Heart left ventricle (tissue), 16 donors: ENCODE results near the gene ZDHHC22. TPM values are rescaled to one million over a fixed set of nuclear protein-coding genes. Genes with fewer than 3 reads are reported as not detected.

Source experiments
- ATAC-seq, 4 donors: fragments of 200-7000 bp; cut with Tn5 transposase; one replicate each; pipeline ENCODE4 v1.9.1; 2020 to 2022; ENCODE audit warnings: moderate library complexity in 4 of 4, mild to moderate bottlenecking in 3 of 4, moderate number of reproducible peaks in 1 of 4
- DNase-seq, 5 donors: peaks; one replicate each; pipeline ENCODE4 v3.0.0-alpha.2; 2020
- H3K27ac ChIP-seq, 12 donors: fragments of 200-600 bp; sonication (generic) in 4 of 12; one replicate each; pipeline versions ENCODE4 v1.5.0 to v1.8.0; 2016 to 2022; ENCODE audit warnings: mild to moderate bottlenecking in 2 of 12
- H3K27me3 ChIP-seq, 9 donors: fragments of 200-600 bp; sonication (generic) in 2 of 9; one replicate each; pipeline versions ENCODE4 v1.5.1 to v1.8.0; 2016 to 2022; ENCODE audit warnings: mild to moderate bottlenecking in 3 of 9
- H3K36me3 ChIP-seq, 9 donors: fragments of 200-600 bp; sonication (generic) in 2 of 9; one replicate each; pipeline versions ENCODE4 v1.5.0 to v1.8.0; 2018 to 2022; ENCODE audit warnings: mild to moderate bottlenecking in 2 of 9
- H3K4me1 ChIP-seq, 12 donors: fragments of 200-600 bp; sonication (generic) in 4 of 12; one replicate each; pipeline versions ENCODE4 v1.5.0 to v1.8.0; 2016 to 2022; ENCODE audit warnings: mild to moderate bottlenecking in 3 of 12
- H3K4me3 ChIP-seq, 12 donors: fragments of 200-600 bp; sonication (generic) in 4 of 12; one replicate each; pipeline versions ENCODE4 v1.5.0 to v1.8.0; 2017 to 2022; ENCODE audit warnings: mild to moderate bottlenecking in 9 of 12, moderate library complexity in 4 of 12
- H3K9me3 ChIP-seq, 12 donors: fragments of 200-600 bp; sonication (generic) in 4 of 12; one replicate each; pipeline versions ENCODE4 v1.5.0 to v1.8.0; 2016 to 2022; ENCODE audit warnings: mild to moderate bottlenecking in 1 of 12
- POLR2A ChIP-seq, 2 donors: fragments of 450-650 bp; IDR thresholded peaks; one replicate each; pipeline ENCODE4 v1.6.1; 2017; ENCODE audit warnings: antibody characterized with exemption in 2 of 2, mild to moderate bottlenecking in 2 of 2, moderate library complexity in 2 of 2
- WGBS, 4 donors: extraction: QIAGEN DNeasy Blood & Tissue Kit in 2 of 4; methylation state at CpG; one replicate each; pipeline versions ENCODE4 v1.1.5 to v1.1.7; 2013 to 2018; 5-methylcytosine and 5-hydroxymethylcytosine counted together
- intact Hi-C, 10 donors: fragments of 100-400 bp; cut with DNase I; formaldehyde crosslinking; loops; one replicate each; pipeline versions ENCODE4 v1.11.1 to v1.14.2; 2022
- polyA plus RNA-seq, 2 donors: library from polyadenylated mRNA; stranded (reverse); fragments of 200-250 nt; gene quantifications; one replicate each; pipeline ENCODE4 v1.2.3, GENCODE V29; 2013
- total RNA-seq, 9 donors: library from RNA; depleted of rRNA in 2 of 9; stranded (reverse); fragments of >200 nt in 2 of 9; fragmentation: NEBNext Ultra II Directional in 3 of 9; extraction: Animal tissue kit (Norgen Biotek cat#: 25700) in 3 of 9; gene quantifications; one replicate each; pipeline versions ENCODE4 v1.1.0 to v1.2.4, GENCODE V29; 2016 to 2023
- TF ChIP-seq, protein P1 (sequence below), 12 donors: fragments of 200-600 bp; sonication (generic) in 4 of 12; IDR thresholded peaks; one replicate each; pipeline versions ENCODE4 v1.5.0 to v1.8.0; 2018 to 2022; ENCODE audit warnings: antibody characterized with exemption in 12 of 12, mild to moderate bottlenecking in 5 of 12
- donor health status: ischemic (EF 13 %, LVEDD 7.1; RV severe dilation, severe dysfunction).
- donor health status: healthy with polysubstance abuse.
- donor health status: DM: no; HTN: yes; CAD: no.
- donor health status: DM: no; HTN: no; CAD: no.
- donor health status: ischemic (EF 25% LVEDD 6.9; RV normal size, moderate dysfunction).
- donor health status: ischemic (EF 25% LVEDD 5.7; RV mildly dilated, moderate dysfunction).
- donor health status: healthy.
- donor health status: DM: yes; HTN: yes; CAD: no.
- donor health status: ischemic (EF 35%, LVEDD 5.7; RV mildly dilated, moderate dysfunction).
- donor health status: nonischemic (EF 11% LVEDD 7.7; RV severe dilation, severe dysfunction).
- donor health status: DM: yes; HTN: yes; CAD: no.
- donor health status: PGD.
- donor health status: ischemic (EF 29% LVEDD 5.4; RV normal size, mild dysfunction).
- donor health status: nonischemic (EF 23%, LVEDD 6.1; RV moderate dilation, normal function).

The ZDHHC22 gene
- total and polyA plus RNA-seq, 11 donors, result 0.12 TPM; not detected in 10

DNA sequence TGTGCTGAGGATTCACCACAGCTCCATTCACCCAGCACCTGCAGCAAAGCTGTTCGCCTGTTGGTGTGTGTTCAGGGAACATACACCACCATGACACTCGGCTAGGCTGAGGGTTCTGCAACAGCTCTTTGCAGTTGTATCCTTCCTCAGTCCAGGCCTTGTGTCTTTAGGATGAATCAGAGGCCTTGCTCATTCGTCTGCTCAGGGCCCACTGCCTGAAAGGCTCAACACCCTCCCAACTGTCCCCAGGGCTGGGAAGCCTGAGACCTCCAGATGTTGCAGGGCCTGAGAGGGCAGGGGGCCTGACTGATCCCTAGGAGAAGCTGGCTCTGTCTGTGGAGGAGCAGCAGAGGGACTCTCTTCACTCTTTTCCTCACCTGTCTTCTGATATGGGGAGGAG lies 11.2 kb downstream of the ZDHHC22 start:
- H3K4me3 ChIP-seq, result no peak overlapping the region
- intact Hi-C loops, result no loop called here
- H3K4me1 ChIP-seq, result peaks cover 0 to 2% (median under 1%) of the 10 kb centered on the region in 12 donors
- DNase-seq (no peak), ATAC-seq (no peak)
- H3K36me3 ChIP-seq, result no peaks in the 10 kb centered on the region
- no peaks in the 10 kb centered on the region for H3K9me3 ChIP-seq
- no peak overlapping the region for H3K27ac ChIP-seq
- 47 to 68% (median 64%) methylated on average over 2 to 3 of the region's 3 CpGs for WGBS, 4 donors
- TF ChIP-seq, protein P1, sequence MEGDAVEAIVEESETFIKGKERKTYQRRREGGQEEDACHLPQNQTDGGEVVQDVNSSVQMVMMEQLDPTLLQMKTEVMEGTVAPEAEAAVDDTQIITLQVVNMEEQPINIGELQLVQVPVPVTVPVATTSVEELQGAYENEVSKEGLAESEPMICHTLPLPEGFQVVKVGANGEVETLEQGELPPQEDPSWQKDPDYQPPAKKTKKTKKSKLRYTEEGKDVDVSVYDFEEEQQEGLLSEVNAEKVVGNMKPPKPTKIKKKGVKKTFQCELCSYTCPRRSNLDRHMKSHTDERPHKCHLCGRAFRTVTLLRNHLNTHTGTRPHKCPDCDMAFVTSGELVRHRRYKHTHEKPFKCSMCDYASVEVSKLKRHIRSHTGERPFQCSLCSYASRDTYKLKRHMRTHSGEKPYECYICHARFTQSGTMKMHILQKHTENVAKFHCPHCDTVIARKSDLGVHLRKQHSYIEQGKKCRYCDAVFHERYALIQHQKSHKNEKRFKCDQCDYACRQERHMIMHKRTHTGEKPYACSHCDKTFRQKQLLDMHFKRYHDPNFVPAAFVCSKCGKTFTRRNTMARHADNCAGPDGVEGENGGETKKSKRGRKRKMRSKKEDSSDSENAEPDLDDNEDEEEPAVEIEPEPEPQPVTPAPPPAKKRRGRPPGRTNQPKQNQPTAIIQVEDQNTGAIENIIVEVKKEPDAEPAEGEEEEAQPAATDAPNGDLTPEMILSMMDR (IDR thresholded peaks at IDR 0.05), result no peak
- no peak for TF ChIP-seq POLR2A (IDR thresholded peaks at IDR 0.05)
- H3K27me3 ChIP-seq, result peaks cover 0 to 39% (median 6%) of the 10 kb centered on the region in 9 donors

DNA sequence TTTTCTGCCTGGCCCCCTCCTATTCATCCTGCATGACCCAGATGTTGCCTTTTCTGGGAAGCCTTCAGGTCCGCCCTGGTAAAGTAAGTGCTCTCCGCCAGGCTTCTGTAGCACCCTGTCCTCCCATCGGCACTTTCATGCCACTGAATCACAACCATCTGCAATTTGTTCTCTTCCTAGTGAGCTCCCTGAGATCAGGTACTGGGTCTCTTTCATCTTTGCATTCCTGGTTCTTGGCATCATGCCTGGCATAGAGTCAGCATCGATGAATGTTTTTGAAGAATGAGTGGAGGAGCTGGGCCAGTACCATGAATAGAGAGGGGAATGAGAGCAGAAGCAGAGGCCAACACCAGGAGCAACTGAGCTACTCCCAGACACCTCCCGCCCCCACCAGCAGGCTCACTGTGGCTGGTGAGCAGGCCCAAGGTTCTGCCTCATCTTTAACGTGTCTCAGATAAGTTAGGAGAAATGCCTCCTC lies 13.1 kb downstream of the ZDHHC22 start:
- ATAC-seq (no peak), DNase-seq (no peak)
- 62 to 67% (median 64%) methylated on average over 6 of the region's 6 CpGs for WGBS, 4 donors
- Histone ChIP-seq H3K27ac (no peak overlapping the region), H3K4me1 (peaks cover 0 to 21% (median 12%) of the 10 kb centered on the region in 12 donors), H3K27me3 (peaks cover 0 to 38% (median 6%) of the 10 kb centered on the region in 9 donors), H3K4me3 (no peak overlapping the region), H3K36me3 (no peaks in the 10 kb centered on the region), H3K9me3 (no peaks in the 10 kb centered on the region)
- intact Hi-C loops, result no loop called here
- TF ChIP-seq POLR2A (IDR thresholded peaks at IDR 0.05), result no peak
- TF ChIP-seq, protein P1 (IDR thresholded peaks at IDR 0.05), result no peak

DNA sequence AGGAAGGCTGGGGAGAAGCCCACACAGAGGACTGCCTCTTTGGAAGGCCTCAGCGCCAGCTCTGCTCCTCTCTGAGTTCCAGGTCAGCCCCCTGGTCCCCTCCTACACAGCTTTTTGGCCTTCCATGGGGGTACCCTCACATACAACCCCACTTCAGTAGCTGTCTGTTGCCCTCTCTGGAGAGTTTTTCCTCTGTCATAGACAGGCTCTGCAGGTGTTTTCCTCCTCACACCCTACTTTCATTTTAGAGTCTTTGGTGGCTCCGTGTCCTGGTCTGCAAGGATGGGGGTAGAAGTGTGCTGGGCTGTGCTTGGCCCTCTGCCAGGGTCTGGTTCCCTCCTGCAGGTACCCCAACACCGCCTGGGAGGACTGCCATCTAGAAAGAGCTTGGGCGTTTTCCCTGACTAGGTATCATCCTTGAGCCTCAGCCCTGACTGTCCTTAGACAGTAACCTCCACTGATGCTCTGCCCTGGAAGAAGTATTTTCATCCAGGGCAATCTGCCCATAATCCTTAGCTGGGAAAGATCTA lies 15.1 kb downstream of the ZDHHC22 start:
- 82 to 94% (median 87%) methylated on average over 3 to 4 of the region's 4 CpGs for WGBS, 4 donors
- Histone ChIP-seq H3K27me3 (peaks cover 0 to 30% (median 3%) of the 10 kb centered on the region in 9 donors), H3K4me1 (peaks cover 0 to 37% (median 22%) of the 10 kb centered on the region in 12 donors), H3K4me3 (no peak overlapping the region), H3K27ac (no peak overlapping the region), H3K36me3 (peaks cover 0 to 5% (median 0%) of the 10 kb centered on the region in 9 donors), H3K9me3 (no peaks in the 10 kb centered on the region)
- intact Hi-C loops, result no loop called here
- TF ChIP-seq, protein P1 (IDR thresholded peaks at IDR 0.05), result no peak
- no peak for TF ChIP-seq POLR2A (IDR thresholded peaks at IDR 0.05)
- ATAC-seq, result no peak
- DNase-seq, result no peak

DNA sequence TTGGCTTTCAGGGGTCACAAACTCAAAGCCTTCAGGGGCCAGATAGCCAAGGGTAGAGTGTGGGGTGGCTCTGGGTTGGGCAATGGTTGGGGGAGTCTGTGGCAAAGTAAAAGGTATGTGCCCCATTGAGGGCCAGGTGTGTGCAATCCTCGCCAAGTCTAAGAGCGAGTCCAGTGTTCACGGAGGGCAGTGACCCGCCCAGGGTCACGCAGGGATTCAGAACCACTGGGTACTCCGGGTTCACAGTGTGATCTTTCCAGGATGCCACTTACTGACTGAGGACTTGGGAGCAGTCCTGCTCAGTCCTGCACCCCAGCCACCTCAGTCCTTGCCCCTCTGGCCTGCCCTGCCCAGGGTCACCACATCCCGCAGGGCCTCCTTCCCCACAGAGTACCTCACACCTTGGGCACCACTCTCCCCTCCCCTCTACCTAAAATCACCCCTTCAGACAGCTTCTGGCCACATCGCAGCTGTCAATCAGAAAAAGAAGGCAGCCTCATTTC lies 15.7 kb downstream of the ZDHHC22 start:
- Histone ChIP-seq H3K27me3 (peaks cover 0 to 30% (median 0%) of the 10 kb centered on the region in 9 donors), H3K4me3 (no peak overlapping the region), H3K36me3 (peaks cover 0 to 8% (median 0%) of the 10 kb centered on the region in 9 donors), H3K4me1 (peaks cover 0 to 43% (median 29%) of the 10 kb centered on the region in 12 donors), H3K9me3 (no peaks in the 10 kb centered on the region), H3K27ac (no peak overlapping the region)
- ATAC-seq (no peak), DNase-seq (no peak)
- intact Hi-C loops, result loop anchor here in 1 of 10 donors (2.0 kb wide), 1 partner anchor 55 kb away; no protein-coding TSS in a partner anchor
- TF ChIP-seq POLR2A (IDR thresholded peaks at IDR 0.05), result no peak
- TF ChIP-seq, protein P1 (IDR thresholded peaks at IDR 0.05), result no peak
- WGBS, 4 donors, result 88 to 93% (median 91%) methylated on average over 8 of the region's 8 CpGs
